Neural cell (in vitro differentiated cells): ENCODE results near the gene FAM174C. TPM values are rescaled to one million over a fixed set of nuclear protein-coding genes. Genes with fewer than 3 reads are reported as not detected.

Experiments used
- H2AFZ ChIP-seq: fragments of 200-600, 300-800 bp; sonication (generic), shearing (Covaris generic); 2 replicates; pipeline ENCODE4 v1.6.0; 2014; ENCODE audit warnings: low read depth, mild to moderate bottlenecking, antibody characterized with exemption, low read length, moderate library complexity
- H3F3A ChIP-seq: fragments of 200-600 bp; shearing (Covaris generic); 2 replicates; pipeline ENCODE4 v1.6.1; 2016; ENCODE audit warnings: mild to moderate bottlenecking, moderate library complexity, mixed read lengths, antibody characterized with exemption, low read length; ENCODE audit not compliant: insufficient read depth, poor library complexity, severe bottlenecking
- H3K27ac ChIP-seq: fragments of 200-600, 300-800 bp; sonication (generic), shearing (Covaris generic); 2 replicates; pipeline ENCODE4 v1.5.1; 2014; ENCODE audit warnings: mild to moderate bottlenecking, low read length, moderate library complexity
- H3K27me3 ChIP-seq: fragments of 300-800, 200-600 bp; sonication (generic), shearing (Covaris generic); 2 replicates; pipeline ENCODE4 v1.6.0; 2014; ENCODE audit warnings: mild to moderate bottlenecking, low read depth, low read length, moderate library complexity; ENCODE audit not compliant: insufficient read depth
- H3K36me3 ChIP-seq: fragments of 300-800, 200-600 bp; sonication (generic), shearing (Covaris generic); 2 replicates; pipeline ENCODE4 v1.5.1; 2014; ENCODE audit warnings: mild to moderate bottlenecking, antibody characterized with exemption, low read length, moderate library complexity; ENCODE audit not compliant: insufficient read depth
- H3K4me2 ChIP-seq: fragments of 300-800, 200-600 bp; sonication (generic), shearing (Covaris generic); 2 replicates; pipeline ENCODE4 v1.6.0; 2014; ENCODE audit warnings: mild to moderate bottlenecking, low read length
- H3K4me3 ChIP-seq: fragments of 300-800, 200-600 bp; sonication (generic), shearing (Covaris generic); 2 replicates; pipeline ENCODE4 v1.5.1; 2014; ENCODE audit warnings: mild to moderate bottlenecking, low read length, moderate library complexity
- H3K79me2 ChIP-seq: fragments of 200-600 bp; shearing (Covaris generic); replicated peaks from 2 replicates; pipeline ENCODE4 v1.6.0; 2014; ENCODE audit warnings: mild to moderate bottlenecking, low read length, moderate library complexity; ENCODE audit not compliant: insufficient read depth
- H3K9ac ChIP-seq: fragments of 300-800, 200-600 bp; sonication (generic), shearing (Covaris generic); 2 replicates; pipeline ENCODE4 v1.6.1; 2016; ENCODE audit warnings: mild to moderate bottlenecking, low read length, mixed read lengths
- H3K9me2 ChIP-seq: fragments of 200-600 bp; shearing (Covaris generic); 2 replicates; pipeline ENCODE4 v1.6.1; 2016; ENCODE audit warnings: mild to moderate bottlenecking, low read length, mixed read lengths; ENCODE audit not compliant: insufficient read depth
- H3K9me3 ChIP-seq: fragments of 200-600, 300-800 bp; sonication (generic), shearing (Covaris generic); 2 replicates; pipeline ENCODE4 v1.6.1; 2016; ENCODE audit warnings: mild to moderate bottlenecking, mixed run types, low read length, moderate library complexity, mixed read lengths
- H4K20me1 ChIP-seq: fragments of 200-600 bp; shearing (Covaris generic); 2 replicates; pipeline ENCODE4 v1.6.1; 2016; ENCODE audit warnings: mild to moderate bottlenecking, mixed run types; ENCODE audit not compliant: insufficient read depth
- EP300 ChIP-seq: fragments of 450-650 bp; conservative IDR thresholded peaks from 2 replicates; pipeline ENCODE4 v1.6.1; 2014; ENCODE audit warnings: antibody characterized with exemption, mild to moderate bottlenecking, moderate library complexity; ENCODE audit not compliant: poor library complexity, severe bottlenecking
- EZH2 ChIP-seq: fragments of 200-600, 300-800 bp; shearing (Covaris generic), sonication (generic); IDR thresholded peaks from 2 replicates; pipeline ENCODE4 v1.6.1; 2014; ENCODE audit warnings: antibody characterized with exemption, low read length, borderline replicate concordance, mild to moderate bottlenecking; ENCODE audit not compliant: insufficient read depth, poor library complexity, severe bottlenecking
- MXI1 ChIP-seq: fragments of 450-650 bp; conservative IDR thresholded peaks from 2 replicates; pipeline ENCODE4 v1.6.1; 2014; ENCODE audit warnings: antibody characterized with exemption, mild to moderate bottlenecking; ENCODE audit not compliant: poor library complexity, severe bottlenecking
- POLR2AphosphoS5 ChIP-seq: IDR thresholded peaks from 2 replicates; pipeline ENCODE4 v1.6.1; 2012
- RAD21 ChIP-seq: fragments of 450-650 bp; conservative IDR thresholded peaks from 2 replicates; pipeline ENCODE4 v1.6.1; 2014; ENCODE audit warnings: antibody characterized with exemption, mild to moderate bottlenecking, moderate library complexity
- SMC3 ChIP-seq: fragments of 450-650 bp; conservative IDR thresholded peaks from 2 replicates; pipeline ENCODE4 v1.6.1; 2014; ENCODE audit warnings: antibody characterized with exemption, mild to moderate bottlenecking, moderate library complexity; ENCODE audit not compliant: poor library complexity
- TAF1 ChIP-seq: IDR thresholded peaks from 2 replicates; pipeline ENCODE4 v1.6.1; 2012; ENCODE audit warnings: low read depth
- polyA plus RNA-seq: library from polyadenylated mRNA; depleted of rRNA; stranded (reverse); fragments of >200 nt; gene quantifications from 2 replicates; pipeline ENCODE4 v1.2.3, GENCODE V29; 2014
- TF ChIP-seq, protein P1 (sequence below): fragments of 450-650 bp; IDR thresholded peaks from 2 replicates; pipeline ENCODE4 v1.5.1; 2014; ENCODE audit warnings: antibody characterized with exemption, mild to moderate bottlenecking, moderate library complexity; ENCODE audit not compliant: poor library complexity, severe bottlenecking
- TF ChIP-seq, protein P2 (sequence below): IDR thresholded peaks from 2 replicates; pipeline ENCODE4 v1.6.1; 2012; ENCODE audit warnings: borderline replicate concordance

Gene FAM174C
- polyA plus RNA-seq, 1 donor from 2014 or later: 28.4 TPM

DNA sequence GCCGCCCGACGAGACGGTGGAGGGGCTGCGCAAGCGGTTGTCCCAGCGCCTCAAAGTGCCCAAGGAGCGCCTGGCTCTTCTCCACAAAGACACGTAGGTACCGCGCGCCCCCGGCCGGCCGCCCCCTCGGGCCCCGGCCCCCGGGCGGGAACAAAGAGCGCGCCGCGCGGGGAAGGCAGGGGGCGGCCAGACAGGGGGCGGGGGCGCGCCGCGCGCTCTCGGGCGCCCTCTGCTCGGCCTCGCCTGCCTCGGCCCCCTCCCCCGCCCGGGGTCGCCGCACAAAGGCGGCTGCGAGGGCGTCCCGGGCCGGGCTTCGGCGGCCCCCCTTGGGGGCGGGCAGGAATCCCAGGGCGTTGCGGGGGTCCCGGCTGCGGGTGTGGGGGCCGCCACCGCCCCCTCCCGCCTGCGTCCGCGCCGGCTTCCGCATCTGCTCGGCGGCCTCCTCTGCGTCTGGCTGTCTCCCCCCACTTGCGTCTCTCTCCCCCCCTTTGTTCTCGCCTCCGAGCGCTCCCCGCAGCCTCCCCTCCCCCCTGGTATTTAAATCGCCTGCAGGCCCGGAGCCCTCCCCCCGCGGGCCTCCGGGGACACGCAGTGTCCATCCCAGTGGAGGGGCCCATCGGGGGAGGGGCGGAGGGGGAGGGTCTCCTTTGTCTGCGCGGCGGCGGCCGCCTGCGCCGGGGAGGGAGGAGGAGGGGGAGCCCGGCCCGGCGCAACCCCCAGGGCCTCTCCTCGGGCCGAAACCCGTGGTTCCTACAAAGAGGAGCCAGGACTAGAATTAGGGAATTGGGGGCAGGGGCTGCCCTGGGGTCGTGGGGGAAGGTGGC, 24.7 kb upstream of the FAM174C start:
- no peaks in the 10 kb centered on the region for H3K9me2 ChIP-seq
- H3K27ac ChIP-seq: peak overlapping the region; percentile 98
- H3F3A ChIP-seq: no peaks in the 10 kb centered on the region
- no peaks in the 10 kb centered on the region for H3K36me3 ChIP-seq
- H3K79me2 ChIP-seq: peaks cover 58% of the 10 kb centered on the region
- peak overlapping the region; percentile 86 for H3K4me2 ChIP-seq
- H3K4me3 ChIP-seq: peak overlapping the region; percentile 93
- no peaks in the 10 kb centered on the region for H3K27me3 ChIP-seq
- no peak overlapping the region for H2AFZ ChIP-seq
- no peak for TF ChIP-seq EZH2
- TF ChIP-seq SMC3: no peak
- TF ChIP-seq MXI1: no peak
- TF ChIP-seq RAD21: no peak
- TF ChIP-seq, protein P1, sequence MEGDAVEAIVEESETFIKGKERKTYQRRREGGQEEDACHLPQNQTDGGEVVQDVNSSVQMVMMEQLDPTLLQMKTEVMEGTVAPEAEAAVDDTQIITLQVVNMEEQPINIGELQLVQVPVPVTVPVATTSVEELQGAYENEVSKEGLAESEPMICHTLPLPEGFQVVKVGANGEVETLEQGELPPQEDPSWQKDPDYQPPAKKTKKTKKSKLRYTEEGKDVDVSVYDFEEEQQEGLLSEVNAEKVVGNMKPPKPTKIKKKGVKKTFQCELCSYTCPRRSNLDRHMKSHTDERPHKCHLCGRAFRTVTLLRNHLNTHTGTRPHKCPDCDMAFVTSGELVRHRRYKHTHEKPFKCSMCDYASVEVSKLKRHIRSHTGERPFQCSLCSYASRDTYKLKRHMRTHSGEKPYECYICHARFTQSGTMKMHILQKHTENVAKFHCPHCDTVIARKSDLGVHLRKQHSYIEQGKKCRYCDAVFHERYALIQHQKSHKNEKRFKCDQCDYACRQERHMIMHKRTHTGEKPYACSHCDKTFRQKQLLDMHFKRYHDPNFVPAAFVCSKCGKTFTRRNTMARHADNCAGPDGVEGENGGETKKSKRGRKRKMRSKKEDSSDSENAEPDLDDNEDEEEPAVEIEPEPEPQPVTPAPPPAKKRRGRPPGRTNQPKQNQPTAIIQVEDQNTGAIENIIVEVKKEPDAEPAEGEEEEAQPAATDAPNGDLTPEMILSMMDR: no peak
- TF ChIP-seq, protein P2, sequence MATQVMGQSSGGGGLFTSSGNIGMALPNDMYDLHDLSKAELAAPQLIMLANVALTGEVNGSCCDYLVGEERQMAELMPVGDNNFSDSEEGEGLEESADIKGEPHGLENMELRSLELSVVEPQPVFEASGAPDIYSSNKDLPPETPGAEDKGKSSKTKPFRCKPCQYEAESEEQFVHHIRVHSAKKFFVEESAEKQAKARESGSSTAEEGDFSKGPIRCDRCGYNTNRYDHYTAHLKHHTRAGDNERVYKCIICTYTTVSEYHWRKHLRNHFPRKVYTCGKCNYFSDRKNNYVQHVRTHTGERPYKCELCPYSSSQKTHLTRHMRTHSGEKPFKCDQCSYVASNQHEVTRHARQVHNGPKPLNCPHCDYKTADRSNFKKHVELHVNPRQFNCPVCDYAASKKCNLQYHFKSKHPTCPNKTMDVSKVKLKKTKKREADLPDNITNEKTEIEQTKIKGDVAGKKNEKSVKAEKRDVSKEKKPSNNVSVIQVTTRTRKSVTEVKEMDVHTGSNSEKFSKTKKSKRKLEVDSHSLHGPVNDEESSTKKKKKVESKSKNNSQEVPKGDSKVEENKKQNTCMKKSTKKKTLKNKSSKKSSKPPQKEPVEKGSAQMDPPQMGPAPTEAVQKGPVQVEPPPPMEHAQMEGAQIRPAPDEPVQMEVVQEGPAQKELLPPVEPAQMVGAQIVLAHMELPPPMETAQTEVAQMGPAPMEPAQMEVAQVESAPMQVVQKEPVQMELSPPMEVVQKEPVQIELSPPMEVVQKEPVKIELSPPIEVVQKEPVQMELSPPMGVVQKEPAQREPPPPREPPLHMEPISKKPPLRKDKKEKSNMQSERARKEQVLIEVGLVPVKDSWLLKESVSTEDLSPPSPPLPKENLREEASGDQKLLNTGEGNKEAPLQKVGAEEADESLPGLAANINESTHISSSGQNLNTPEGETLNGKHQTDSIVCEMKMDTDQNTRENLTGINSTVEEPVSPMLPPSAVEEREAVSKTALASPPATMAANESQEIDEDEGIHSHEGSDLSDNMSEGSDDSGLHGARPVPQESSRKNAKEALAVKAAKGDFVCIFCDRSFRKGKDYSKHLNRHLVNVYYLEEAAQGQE: peak; percentile 62
- no peak for TF ChIP-seq TAF1
- peak; percentile 49 for TF ChIP-seq POLR2AphosphoS5
- TF ChIP-seq EP300: peak; percentile 60
- H4K20me1 ChIP-seq: peaks cover 4% of the 10 kb centered on the region
- peak overlapping the region; percentile 99 for H3K9ac ChIP-seq
- H3K9me3 ChIP-seq: no peaks in the 10 kb centered on the region

DNA sequence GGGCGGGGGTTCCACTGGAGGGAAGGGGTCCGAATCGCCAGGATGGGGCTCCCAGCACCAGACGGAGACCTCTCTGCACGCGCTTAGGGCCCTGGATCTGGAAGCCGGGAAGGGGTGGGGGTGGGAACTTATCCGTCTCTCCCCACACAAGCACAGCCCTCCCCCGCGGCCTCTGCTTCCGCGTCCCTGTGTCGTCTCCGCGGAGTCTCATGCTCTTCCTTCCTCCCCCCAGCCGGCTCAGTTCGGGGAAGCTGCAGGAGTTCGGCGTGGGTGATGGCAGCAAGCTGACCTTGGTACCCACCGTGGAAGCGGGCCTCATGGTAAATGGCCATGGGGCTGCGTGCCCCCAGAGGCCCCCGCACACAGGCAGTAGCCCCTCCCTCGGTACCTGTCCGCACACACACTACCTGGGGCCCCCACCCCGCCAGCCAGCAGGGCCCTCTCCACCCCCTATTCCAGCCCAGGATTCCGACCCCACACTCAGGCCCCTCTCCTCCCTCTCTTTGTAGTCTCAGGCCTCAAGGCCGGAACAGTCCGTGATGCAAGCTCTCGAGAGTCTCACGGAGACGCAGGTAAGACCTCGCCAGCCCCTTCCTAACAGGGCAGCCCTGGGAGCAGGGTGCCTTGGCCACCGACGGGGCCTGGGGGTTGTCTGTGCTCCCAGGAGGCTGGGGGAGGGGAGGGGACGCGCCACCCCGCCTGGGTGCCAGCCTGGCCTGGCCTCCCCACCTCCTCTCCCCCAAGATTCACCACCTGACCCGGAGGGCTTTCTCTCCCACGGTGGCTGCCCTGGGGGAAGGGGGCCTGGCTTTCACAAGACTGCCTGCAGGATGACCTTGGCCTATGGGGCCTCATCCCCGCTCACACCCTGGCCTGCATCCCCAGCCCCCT, 23.8 kb upstream of the FAM174C start:
- Histone ChIP-seq H3K36me3 (no peaks in the 10 kb centered on the region), H3K79me2 (peaks cover 58% of the 10 kb centered on the region)

More for the DNA sequence above, 23.8 kb upstream of the FAM174C start:
- peaks cover 4% of the 10 kb centered on the region for H4K20me1 ChIP-seq
- H3K27ac ChIP-seq: peak overlapping the region; percentile 98
- no peaks in the 10 kb centered on the region for H3K9me3 ChIP-seq
- no peak overlapping the region for H2AFZ ChIP-seq
- no peak for TF ChIP-seq SMC3
- TF ChIP-seq TAF1: no peak
- TF ChIP-seq EP300: no peak
- TF ChIP-seq EZH2: no peak
- TF ChIP-seq, protein P1: no peak
- TF ChIP-seq MXI1: peak; percentile 41
- TF ChIP-seq, protein P2: peak; percentile 13
- no peak for TF ChIP-seq POLR2AphosphoS5
- H3K9me2 ChIP-seq: no peaks in the 10 kb centered on the region
- H3K4me3 ChIP-seq: peak overlapping the region; percentile 93
- peak overlapping the region; percentile 99 for H3K9ac ChIP-seq
- no peaks in the 10 kb centered on the region for H3K27me3 ChIP-seq
- H3K4me2 ChIP-seq: peak overlapping the region; percentile 86
- no peaks in the 10 kb centered on the region for H3F3A ChIP-seq
